HG02759 (cell line): ENCODE results near the gene EDARADD.
"Not testable (repeated sequence)": the region's sequence is repeated elsewhere in the genome, so short reads cannot be mapped to it uniquely, and the experiment has no call there.

Experiments used
- ATAC-seq: cut with Tn5 transposase; IDR thresholded peaks from one replicate; pipeline ENCODE4 v1.9.1; 2021; ENCODE audit warnings: mild to moderate bottlenecking, moderate library complexity; ENCODE audit not compliant: unreplicated experiment

EDARADD gene

DNA sequence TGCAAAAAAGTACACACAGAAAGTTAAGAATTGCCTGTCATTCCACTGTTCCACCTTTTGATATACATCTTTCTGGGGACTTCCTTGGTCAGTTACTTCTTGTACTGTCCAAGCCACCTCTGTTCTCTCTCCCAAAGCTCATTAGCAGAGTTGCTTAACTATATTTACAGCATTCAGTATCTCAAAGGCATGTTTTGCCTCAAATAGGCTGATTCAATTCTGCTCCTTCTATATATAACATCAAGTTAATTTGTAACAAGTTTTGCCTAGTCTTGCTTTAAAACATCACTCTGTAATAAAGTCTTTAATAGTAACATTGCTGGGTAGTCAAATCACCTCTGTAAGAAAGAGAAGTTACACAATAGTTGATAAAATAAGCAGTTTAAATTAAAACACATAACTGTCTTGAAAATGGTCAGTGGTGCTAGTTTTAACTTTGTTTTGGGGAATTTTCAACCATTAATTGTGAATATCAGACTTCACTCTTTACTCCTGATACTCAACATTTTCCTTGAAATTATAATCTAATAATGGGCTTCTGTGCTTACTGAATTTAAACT is 35.7 kb downstream of the EDARADD start:
- peak; percentile 55 for ATAC-seq

- no peak for ATAC-seq
Observed at GRCh38 chr1:236433819-236434315, 39.8 kb downstream of the EDARADD start.

- no peak for ATAC-seq
Observed at GRCh38 chr1:236438614-236439013, 44.5 kb downstream of the EDARADD start.

GRCh38 chr1:236440373-236440772 is 46.3 kb downstream of the EDARADD start:
- ATAC-seq = no peak

GRCh38 chr1:236450779-236451178 is 56.7 kb downstream of the EDARADD start:
- ATAC-seq = no peak

DNA sequence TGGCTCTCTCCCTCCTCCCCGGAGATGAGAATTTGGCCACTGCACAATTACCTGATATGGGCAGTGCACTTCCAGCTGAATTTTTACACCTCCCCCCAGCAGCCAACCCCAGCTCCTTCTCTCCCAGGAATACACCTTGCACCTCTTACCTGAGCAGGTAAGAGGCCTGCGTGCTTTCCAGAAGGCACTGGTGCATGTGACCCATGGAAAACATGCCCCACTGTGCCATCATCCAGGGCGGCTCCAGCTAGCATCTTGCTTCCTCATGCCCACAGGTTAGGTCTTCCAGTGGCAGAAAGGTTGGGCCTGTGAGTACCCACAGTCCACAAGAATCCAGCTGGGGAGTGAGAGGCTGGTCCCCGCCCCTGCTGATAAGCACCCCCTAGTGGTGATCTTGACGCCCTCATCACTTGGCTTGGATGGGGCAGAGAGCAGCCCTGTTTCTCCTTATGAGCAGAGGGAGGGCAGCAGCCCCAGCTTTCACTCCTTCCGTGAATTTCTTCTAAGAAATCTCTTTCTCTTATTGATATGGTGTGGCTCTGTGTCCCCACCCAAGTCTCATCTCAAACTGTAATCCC is 57.8 kb downstream of the EDARADD start:
- ATAC-seq = peak; percentile 58

- ATAC-seq = no peak
Observed at GRCh38 chr1:236455243-236455642, 61.2 kb downstream of the EDARADD start.

GRCh38 chr1:236457775-236458174 is 63.7 kb downstream of the EDARADD start:
- peak; percentile 76 for ATAC-seq

DNA sequence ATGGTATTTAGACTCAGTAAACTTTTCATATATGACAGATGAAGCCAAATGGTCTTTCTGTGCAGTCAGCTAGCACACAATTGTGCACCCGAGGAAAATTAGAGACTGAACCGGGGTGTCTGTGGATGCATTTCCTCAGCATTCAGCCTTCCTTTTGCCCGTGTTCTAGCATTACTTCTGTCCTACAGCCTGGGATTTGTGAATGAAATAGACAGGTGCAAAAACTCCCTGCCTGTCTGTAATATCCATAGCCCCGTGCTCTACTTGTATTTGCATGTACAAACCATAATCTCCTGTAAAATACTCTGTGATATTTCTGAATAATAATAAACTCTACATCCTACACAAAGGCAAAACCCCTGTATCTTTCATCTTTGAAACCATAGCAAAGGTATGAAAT is 64.9 kb downstream of the EDARADD start:
- no peak for ATAC-seq

GRCh38 chr1:236460103-236460502 is 66.0 kb downstream of the EDARADD start:
- ATAC-seq = no peak

- ATAC-seq = not testable (repeated sequence)
Observed at GRCh38 chr1:236464197-236464596, 70.1 kb downstream of the EDARADD start.

DNA sequence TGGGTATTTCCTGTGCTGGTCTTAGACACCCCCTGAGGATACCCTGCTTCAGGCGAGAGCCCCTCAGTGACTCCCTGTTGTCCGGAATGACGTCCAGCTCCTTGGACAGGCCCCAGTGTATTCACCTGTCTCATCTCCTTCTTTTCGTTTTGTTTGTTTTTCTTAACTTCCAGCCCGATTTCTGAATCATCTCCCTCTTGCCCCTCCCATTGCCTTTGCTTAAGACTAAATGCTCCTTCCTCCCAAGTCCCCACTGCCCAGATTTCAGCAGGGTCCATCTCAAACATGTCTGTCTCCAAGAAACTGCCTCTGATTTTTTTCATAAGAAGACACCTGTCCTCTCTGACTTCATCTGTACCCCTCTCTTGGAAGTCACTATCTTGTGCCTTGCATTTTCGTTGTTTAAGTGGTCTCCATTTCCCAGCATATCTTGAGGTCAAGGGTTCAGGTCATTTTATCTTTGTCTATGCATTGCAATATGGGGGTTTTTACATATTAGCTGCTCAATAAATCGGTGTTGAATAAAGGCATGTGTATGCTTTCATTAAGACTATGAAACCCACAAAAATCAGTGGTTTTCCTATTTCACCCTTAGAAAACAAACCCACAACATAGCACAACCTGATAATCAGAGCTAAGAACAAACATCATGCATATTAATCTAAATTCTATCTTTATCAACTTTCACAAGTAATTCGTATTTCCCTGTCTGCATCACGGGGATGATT is 71.3 kb downstream of the EDARADD start:
- peak; percentile 31 for ATAC-seq

DNA sequence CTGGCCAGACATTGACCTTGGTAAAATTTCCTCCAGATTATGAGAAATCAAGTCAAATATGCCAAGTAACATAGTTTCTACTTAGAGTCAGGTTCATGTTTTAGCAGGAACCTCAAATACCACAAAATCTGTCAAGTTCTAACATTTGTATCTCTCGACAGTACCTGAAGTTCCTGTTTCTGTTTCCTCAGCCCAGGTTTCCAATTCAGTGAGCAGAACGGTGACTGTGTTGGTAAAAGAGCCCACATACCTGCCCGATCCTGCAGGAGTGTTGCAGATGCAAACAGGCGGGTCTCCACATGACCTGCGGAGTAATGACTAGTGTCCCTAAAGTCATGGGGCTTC is 71.8 kb downstream of the EDARADD start:
- ATAC-seq = peak; percentile 85

DNA sequence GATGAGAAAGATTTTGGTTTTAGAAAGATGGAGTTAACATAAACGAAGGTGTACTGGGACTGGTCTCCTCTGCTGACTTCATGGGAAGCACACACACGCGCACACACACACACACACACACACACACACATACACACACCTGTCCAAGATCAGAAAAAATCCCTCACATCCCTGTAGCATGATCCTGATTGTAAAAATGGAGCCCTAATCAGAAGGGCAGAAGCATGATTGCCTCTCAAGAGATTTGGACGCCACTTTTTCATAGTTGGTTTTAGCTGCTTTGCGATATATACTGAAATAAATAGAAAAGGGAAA is 73.2 kb downstream of the EDARADD start:
- ATAC-seq = no peak

GRCh38 chr1:236468625-236469024 is 74.5 kb downstream of the EDARADD start:
- ATAC-seq = no peak

DNA sequence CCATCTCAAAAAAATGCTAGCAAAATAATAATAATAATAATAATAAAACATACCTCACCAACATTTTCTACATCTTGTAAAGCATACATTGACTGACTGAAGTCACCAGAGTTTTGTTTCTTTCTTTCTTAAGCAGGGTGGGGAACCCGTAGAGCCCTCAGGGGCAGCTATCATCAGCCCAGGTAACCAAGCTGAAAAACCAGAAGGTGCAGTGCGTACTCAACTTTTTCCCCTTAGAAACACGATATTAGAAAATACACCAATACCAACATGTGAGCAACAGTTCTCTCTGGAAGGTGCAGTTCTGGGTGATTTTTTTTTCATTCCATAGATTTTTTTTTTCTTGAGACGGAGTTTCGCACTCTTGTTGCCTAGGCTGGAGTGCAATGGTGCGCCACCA is 75.4 kb downstream of the EDARADD start:
- ATAC-seq = no peak

- ATAC-seq = no peak
Observed at GRCh38 chr1:236471096-236471495, 77.0 kb downstream of the EDARADD start.

DNA sequence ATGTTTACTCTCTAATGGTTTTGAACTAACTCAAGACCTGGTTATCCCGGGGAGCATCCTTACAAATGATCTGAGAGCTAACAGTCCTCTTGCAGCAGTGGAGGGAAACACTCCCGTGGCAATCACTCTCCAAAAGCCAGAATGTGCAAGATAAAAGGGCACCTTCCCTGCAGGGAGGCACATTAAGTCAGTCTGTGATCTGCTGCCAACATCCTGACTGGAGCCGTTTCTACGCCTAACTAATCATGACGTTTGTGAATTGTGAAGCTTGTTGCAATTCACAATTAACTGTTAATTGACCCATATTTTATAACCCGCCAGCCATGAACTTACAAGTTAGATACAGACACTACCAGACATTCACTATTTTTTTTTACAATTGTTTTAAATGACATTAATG is 77.6 kb downstream of the EDARADD start:
- ATAC-seq = no peak

- no peak for ATAC-seq
Observed at GRCh38 chr1:236472850-236473788, 79.0 kb downstream of the EDARADD start.

DNA sequence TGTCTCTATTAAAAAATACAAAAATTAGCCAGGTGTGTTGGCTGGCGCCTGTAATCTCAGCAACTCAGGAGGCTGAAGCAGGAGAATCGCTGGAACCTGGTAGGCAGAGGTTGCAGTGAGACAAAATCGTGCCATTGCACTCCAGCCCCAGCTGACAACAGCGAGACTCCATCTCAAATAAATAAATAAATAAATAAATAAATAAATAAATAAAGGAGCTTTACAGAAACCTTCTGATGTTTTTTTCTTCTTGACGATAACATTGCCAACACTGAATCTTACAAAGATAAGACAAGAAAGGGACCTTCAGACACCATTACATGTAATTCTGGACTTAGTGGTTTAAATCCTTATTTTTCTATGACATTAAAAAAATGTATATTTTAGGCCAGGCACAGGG is 81.9 kb downstream of the EDARADD start:
- ATAC-seq = no peak

DNA sequence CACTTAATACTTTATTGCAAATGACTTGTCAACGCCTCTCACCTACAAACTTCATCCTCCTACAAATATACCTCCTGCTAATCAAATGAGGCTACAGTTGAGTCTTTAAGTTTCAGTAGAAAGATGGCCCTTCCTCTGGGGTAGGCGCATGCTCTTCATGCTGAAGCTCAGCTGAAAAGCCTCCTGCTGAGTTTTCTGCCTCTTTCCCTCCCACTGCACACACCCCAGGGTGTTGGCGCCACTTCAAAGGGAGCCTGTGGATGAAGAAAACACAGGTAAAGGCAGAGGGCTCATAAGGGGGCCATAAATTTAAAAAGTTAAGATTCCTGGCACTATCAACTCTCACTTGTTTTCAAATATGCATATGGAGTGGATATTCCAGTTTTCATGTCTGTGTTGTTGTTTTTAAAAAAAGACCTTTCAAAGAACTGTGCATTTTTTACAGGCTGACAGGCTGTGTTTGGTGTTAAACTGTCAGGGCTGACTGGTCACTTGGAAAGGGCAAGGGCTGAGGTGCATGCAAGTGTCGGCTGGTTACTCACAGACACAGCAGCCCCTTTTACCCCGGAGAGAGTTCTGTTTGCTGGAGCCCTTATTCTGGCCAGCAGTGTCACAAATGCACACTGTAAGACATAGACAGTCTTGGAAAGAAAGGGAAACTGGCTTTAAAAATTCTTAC is 86.8 kb downstream of the EDARADD start:
- no peak for ATAC-seq
